SK-N-SH (cell line): ENCODE results near the gene LIPA.

Experiments used
- EP300 ChIP-seq, 2 experiments: IDR thresholded peaks; 2 replicates each; pipeline versions ENCODE4 v1.4.0 to v1.6.1; 2012; ENCODE audit warnings: borderline replicate concordance in 1 of 2, low read depth in 1 of 2, low read length in 1 of 2
- JUND ChIP-seq: IDR thresholded peaks from 2 replicates; pipeline ENCODE4 v1.4.0; 2012
- MXI1 ChIP-seq: IDR thresholded peaks from 2 replicates; pipeline ENCODE4 v1.6.1; 2012; ENCODE audit warnings: mild to moderate bottlenecking, low read depth, low read length, improper control_type of control experiment
- NRF1 ChIP-seq: IDR thresholded peaks from 2 replicates; pipeline ENCODE4 v1.6.1; 2012; ENCODE audit warnings: low read depth, mild to moderate bottlenecking, low read length
- POLR2AphosphoS5 ChIP-seq: IDR thresholded peaks from 2 replicates; pipeline ENCODE4 v1.6.1; 2012; ENCODE audit warnings: low read depth, low read length
- TAF1 ChIP-seq: IDR thresholded peaks from 2 replicates; pipeline ENCODE4 v1.6.1; 2012; ENCODE audit warnings: low read depth, mild to moderate bottlenecking, low read length, moderate library complexity, borderline replicate concordance
- TEAD4 ChIP-seq: IDR thresholded peaks from 2 replicates; pipeline ENCODE4 v1.4.0; 2012; ENCODE audit warnings: mild to moderate bottlenecking, borderline replicate concordance; ENCODE audit not compliant: insufficient read depth
- TF ChIP-seq, protein P1 (sequence below): fragments of 200-600 bp; sonication (generic); IDR thresholded peaks from 2 replicates; pipeline ENCODE4 v1.6.1; 2017; ENCODE audit warnings: antibody characterized with exemption, mild to moderate bottlenecking, moderate library complexity
- TF ChIP-seq, protein P2 (sequence below): IDR thresholded peaks from 2 replicates; pipeline ENCODE4 v1.4.0; 2012; ENCODE audit warnings: low read depth, borderline replicate concordance

DNA sequence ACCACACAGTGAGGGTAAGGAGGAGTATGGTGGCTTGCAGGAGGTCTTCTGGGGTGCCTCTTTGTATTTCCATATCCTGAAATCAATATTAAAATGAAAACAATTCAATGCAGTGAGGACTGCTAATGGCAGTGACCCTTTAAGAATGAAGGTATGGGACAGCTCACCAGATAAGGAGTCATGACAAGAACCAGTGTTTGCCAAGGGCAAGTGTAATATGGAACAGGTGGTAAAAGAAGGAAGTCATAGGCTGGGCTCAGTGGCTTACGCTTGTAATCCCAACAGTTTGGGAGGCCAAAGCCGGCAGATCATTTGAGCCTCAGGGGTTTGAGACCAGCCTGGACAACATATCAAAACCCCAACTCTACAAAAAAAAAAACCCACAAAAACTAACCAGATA, 20.0 kb upstream of the LIPA start:
- TF ChIP-seq POLR2AphosphoS5: no peak
- TF ChIP-seq, protein P1, sequence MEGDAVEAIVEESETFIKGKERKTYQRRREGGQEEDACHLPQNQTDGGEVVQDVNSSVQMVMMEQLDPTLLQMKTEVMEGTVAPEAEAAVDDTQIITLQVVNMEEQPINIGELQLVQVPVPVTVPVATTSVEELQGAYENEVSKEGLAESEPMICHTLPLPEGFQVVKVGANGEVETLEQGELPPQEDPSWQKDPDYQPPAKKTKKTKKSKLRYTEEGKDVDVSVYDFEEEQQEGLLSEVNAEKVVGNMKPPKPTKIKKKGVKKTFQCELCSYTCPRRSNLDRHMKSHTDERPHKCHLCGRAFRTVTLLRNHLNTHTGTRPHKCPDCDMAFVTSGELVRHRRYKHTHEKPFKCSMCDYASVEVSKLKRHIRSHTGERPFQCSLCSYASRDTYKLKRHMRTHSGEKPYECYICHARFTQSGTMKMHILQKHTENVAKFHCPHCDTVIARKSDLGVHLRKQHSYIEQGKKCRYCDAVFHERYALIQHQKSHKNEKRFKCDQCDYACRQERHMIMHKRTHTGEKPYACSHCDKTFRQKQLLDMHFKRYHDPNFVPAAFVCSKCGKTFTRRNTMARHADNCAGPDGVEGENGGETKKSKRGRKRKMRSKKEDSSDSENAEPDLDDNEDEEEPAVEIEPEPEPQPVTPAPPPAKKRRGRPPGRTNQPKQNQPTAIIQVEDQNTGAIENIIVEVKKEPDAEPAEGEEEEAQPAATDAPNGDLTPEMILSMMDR: no peak
- no peak for TF ChIP-seq TAF1
- no peak for TF ChIP-seq MXI1
- TF ChIP-seq EP300 (IDR thresholded peaks at IDR 0.05; ENCODE audit: borderline replicate concordance in 1 of 2, low read depth in 1 of 2, low read length in 1 of 2): no peak
- TF ChIP-seq, protein P2, sequence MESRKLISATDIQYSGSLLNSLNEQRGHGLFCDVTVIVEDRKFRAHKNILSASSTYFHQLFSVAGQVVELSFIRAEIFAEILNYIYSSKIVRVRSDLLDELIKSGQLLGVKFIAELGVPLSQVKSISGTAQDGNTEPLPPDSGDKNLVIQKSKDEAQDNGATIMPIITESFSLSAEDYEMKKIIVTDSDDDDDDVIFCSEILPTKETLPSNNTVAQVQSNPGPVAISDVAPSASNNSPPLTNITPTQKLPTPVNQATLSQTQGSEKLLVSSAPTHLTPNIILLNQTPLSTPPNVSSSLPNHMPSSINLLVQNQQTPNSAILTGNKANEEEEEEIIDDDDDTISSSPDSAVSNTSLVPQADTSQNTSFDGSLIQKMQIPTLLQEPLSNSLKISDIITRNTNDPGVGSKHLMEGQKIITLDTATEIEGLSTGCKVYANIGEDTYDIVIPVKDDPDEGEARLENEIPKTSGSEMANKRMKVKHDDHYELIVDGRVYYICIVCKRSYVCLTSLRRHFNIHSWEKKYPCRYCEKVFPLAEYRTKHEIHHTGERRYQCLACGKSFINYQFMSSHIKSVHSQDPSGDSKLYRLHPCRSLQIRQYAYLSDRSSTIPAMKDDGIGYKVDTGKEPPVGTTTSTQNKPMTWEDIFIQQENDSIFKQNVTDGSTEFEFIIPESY: no peak
- TF ChIP-seq NRF1: no peak
- no peak for TF ChIP-seq JUND
- no peak for TF ChIP-seq TEAD4
